KMS-11 (cell line): Measurements from ENCODE around the gene PCDHA11.

Experiments used
- H2AFZ ChIP-seq: fragments of 200-600 bp; sonication (generic); 2 replicates; pipeline ENCODE4 v1.6.1; 2016; ENCODE audit warnings: antibody characterized with exemption, mixed run types, low read depth
- H3K27ac ChIP-seq: fragments of 200-600 bp; sonication (generic); 2 replicates; pipeline ENCODE4 v1.6.1; 2016; ENCODE audit warnings: mild to moderate bottlenecking, mixed run types
- H3K27me3 ChIP-seq: fragments of 200-600 bp; sonication (generic); 2 replicates; pipeline ENCODE4 v1.6.1; 2017; ENCODE audit warnings: mild to moderate bottlenecking, low read depth, mixed run types, moderate library complexity; ENCODE audit not compliant: insufficient read depth
- H3K36me3 ChIP-seq: fragments of 200-600 bp; sonication (generic); 2 replicates; pipeline ENCODE4 v1.6.1; 2017; ENCODE audit warnings: mild to moderate bottlenecking, mixed run types; ENCODE audit not compliant: insufficient read depth
- H3K4me1 ChIP-seq: fragments of 200-600 bp; sonication (generic); 2 replicates; pipeline ENCODE4 v1.6.1; 2016; ENCODE audit warnings: mild to moderate bottlenecking, low read depth, mixed run types; ENCODE audit not compliant: poor library complexity, severe bottlenecking
- H3K4me2 ChIP-seq: fragments of 200-600 bp; sonication (generic); 2 replicates; pipeline ENCODE4 v1.7.0; 2016; ENCODE audit warnings: mild to moderate bottlenecking, mixed run types
- H3K4me3 ChIP-seq: fragments of 200-600 bp; sonication (generic); IDR thresholded peaks from 2 replicates; pipeline ENCODE4 v1.6.1; 2017; ENCODE audit warnings: low read depth, low read length, mixed read lengths; ENCODE audit not compliant: insufficient read depth
- H3K79me2 ChIP-seq: fragments of 200-600 bp; sonication (generic); 2 replicates; pipeline ENCODE4 v1.6.1; 2016; ENCODE audit warnings: low read depth, mixed run types; ENCODE audit not compliant: insufficient read depth
- H3K9ac ChIP-seq: fragments of 200-600 bp; sonication (generic); 2 replicates; pipeline ENCODE4 v1.6.1; 2016; ENCODE audit warnings: mild to moderate bottlenecking, mixed run types
- H4K20me1 ChIP-seq: fragments of 200-600 bp; sonication (generic); 2 replicates; pipeline ENCODE4 v1.6.1; 2016; ENCODE audit warnings: mild to moderate bottlenecking, mixed run types; ENCODE audit not compliant: insufficient read depth
- CTCF ChIP-seq: fragments of 200-600 bp; sonication (generic); conservative IDR thresholded peaks from 2 replicates; pipeline ENCODE4 v1.6.1; 2017; ENCODE audit warnings: low read depth, mild to moderate bottlenecking, antibody characterized with exemption, low read length, moderate library complexity, mixed read lengths

Gene PCDHA11

GRCh38 chr5:140857177-140857986 lies 11.4 kb upstream of the PCDHA11 start:
- H3K27ac ChIP-seq = no peak overlapping the region
- no peak overlapping the region for H3K4me3 ChIP-seq
- H3K4me1 ChIP-seq = no peaks in the 10 kb centered on the region
- H3K36me3 ChIP-seq = no peaks in the 10 kb centered on the region
- H2AFZ ChIP-seq = no peak overlapping the region
- no peaks in the 10 kb centered on the region for H4K20me1 ChIP-seq
- H3K4me2 ChIP-seq = no peak overlapping the region
- H3K9ac ChIP-seq = no peak overlapping the region
- no peaks in the 10 kb centered on the region for H3K27me3 ChIP-seq
- TF ChIP-seq CTCF = no peak
- H3K79me2 ChIP-seq = no peaks in the 10 kb centered on the region

GRCh38 chr5:140857987-140858240 lies 10.8 kb upstream of the PCDHA11 start:
- Histone ChIP-seq H3K27ac (no peak overlapping the region), H2AFZ (no peak overlapping the region), H3K79me2 (no peaks in the 10 kb centered on the region), H3K27me3 (no peaks in the 10 kb centered on the region), H3K36me3 (no peaks in the 10 kb centered on the region), H3K4me3 (no peak overlapping the region), H3K4me2 (no peak overlapping the region), H4K20me1 (no peaks in the 10 kb centered on the region), H3K4me1 (no peaks in the 10 kb centered on the region), H3K9ac (no peak overlapping the region)
- TF ChIP-seq CTCF = no peak

GRCh38 chr5:140862441-140863295 lies 6.1 kb upstream of the PCDHA11 start:
- Histone ChIP-seq H3K36me3 (no peaks in the 10 kb centered on the region), H3K4me3 (no peak overlapping the region), H3K9ac (no peak overlapping the region), H2AFZ (no peak overlapping the region), H3K4me1 (no peaks in the 10 kb centered on the region), H3K79me2 (no peaks in the 10 kb centered on the region), H4K20me1 (no peaks in the 10 kb centered on the region), H3K27ac (no peak overlapping the region), H3K4me2 (no peak overlapping the region), H3K27me3 (no peaks in the 10 kb centered on the region)
- no peak for TF ChIP-seq CTCF

- Histone ChIP-seq H3K36me3 (no peaks in the 10 kb centered on the region), H3K79me2 (no peaks in the 10 kb centered on the region), H3K4me1 (no peaks in the 10 kb centered on the region), H2AFZ (no peak overlapping the region), H3K4me2 (no peak overlapping the region), H3K27me3 (no peaks in the 10 kb centered on the region), H3K4me3 (no peak overlapping the region), H3K27ac (no peak overlapping the region), H3K9ac (no peak overlapping the region), H4K20me1 (no peaks in the 10 kb centered on the region)
- no peak for TF ChIP-seq CTCF
Measured at GRCh38 chr5:140869555-140869886, 764 bp downstream of the PCDHA11 start.
